Frontal cortex (tissue), 4 donors: Measurements from ENCODE around the gene RASAL1. TPM values are rescaled to one million over a fixed set of nuclear protein-coding genes. Genes with fewer than 3 reads are reported as not detected.

Experiments
- DNase-seq, 2 donors: peaks; one replicate each; pipeline ENCODE4 v3.0.0; 2012; ENCODE audit warnings: low spot score in 2 of 2
- FAIRE-seq: peaks from 2 replicates; lab custom pipeline; 2012; peaks lifted over from hg19 to GRCh38; lab: Jason Lieb, UNC
- total RNA-seq: library from RNA; depleted of rRNA; stranded (reverse); fragments of >200 nt; gene quantifications from one replicate; pipeline ENCODE4 v1.2.3, GENCODE V29; 2014
- donor health status: control.
- donor health status: control.
- donor health status: control.

Gene RASAL1
- total RNA-seq, 1 donor from 2014 or later = 4.9 TPM

DNA sequence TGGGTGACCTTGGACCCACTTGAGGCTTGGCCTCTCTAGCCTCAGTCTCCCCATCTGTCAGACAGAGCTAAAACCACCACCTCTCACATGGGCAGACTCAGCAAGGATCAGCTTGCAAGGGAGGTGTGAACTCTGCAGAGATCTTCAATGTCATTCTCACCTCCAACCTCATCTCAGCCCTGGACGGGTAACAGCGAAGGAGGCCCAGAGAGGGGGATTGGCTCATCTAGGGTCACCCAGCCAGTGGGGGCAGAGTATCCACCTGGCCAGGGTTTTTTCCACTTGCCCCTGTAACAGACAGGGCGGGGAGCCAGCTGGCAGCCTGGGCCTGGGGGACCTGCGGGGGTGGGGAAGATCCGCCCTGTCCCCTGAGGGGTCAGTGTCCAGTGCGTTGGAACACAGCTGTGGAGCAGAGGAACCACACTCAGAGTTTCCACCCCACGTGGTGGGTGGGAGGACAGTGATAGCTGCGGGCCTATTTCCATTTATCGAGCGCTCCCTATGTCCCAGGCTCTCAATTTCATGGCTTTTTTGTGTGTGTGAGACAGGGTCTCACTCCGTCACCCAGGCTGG lies 51.6 kb downstream of the RASAL1 start:
- FAIRE-seq = no peak

DNA sequence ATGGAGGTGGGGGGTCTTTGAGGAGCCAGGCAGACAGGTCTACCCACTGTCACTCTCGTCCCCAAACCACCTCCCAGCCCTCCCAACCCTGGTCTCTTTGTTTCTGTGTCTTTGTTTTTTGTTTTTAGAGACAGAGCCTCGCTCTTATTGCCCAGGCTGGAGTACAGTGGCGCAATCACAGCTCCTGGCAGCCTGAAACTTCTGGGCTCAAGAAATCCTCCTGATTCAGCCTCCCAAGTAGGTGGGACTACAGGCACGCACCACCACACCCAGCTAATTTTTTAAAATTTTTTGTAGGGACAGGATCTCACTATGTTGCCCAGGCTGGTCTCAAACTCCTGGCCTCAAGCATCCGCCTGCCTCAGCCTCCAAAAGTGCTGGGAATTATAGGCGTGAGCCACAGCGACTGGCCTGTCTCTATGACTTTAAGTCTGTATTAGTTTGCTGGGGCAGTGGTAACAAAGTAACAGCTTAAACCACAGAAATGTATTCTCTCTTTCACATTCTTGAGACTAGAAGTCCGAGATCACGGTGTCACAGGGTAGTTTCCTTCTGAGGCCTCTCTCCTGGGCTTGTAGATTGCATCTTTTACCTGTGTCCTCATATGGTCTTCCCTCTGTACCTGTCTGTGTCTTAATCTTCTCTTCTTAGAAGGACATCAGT lies 52.9 kb downstream of the RASAL1 start:
- FAIRE-seq = no peak

More for the DNA sequence above, 51.6 kb downstream of the RASAL1 start:
- no peak for DNase-seq

DNA sequence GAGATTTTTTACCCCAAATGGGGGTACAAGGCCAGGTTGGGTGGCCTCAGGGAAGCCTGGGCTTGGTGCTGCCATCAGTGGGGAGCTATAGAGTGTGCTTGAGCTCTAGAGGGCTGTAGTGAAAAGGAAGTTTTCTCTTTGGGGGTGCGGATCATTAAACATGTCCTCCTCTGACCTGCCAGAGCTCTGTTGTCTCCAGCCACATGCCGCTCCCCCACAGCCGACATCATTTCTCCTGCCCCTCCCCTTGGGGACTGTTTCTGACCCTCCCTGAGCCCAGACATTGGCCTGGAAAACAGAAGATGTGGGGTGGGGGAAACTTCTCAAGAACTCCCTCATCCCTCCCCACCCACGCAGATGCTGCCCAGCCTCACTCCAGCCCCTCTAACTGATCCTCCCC lies 53.7 kb downstream of the RASAL1 start:
- FAIRE-seq (no peak), DNase-seq (no peak)

More for the DNA sequence above, 52.9 kb downstream of the RASAL1 start:
- no peak for DNase-seq

DNA sequence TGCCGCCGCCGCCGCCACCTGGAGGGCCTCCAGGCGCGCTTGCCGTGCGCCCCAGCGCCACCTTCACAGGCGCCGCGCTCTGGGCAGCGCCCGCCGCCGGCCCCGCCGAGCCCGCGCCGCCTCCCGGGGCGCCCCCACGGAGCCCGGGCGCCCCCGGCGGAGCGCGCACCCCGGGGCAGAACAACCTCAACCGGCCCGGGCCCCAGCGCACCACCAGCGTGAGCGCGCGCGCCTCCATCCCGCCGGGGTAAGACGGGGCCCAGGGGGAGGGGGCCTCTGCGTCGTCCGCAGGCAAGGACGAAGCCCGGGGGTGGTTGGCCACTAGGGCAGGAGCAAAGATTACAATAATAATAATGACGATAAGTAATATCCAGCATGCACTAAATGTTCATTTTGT lies 57.7 kb downstream of the RASAL1 start:
- no peak for FAIRE-seq
- no peak for DNase-seq

DNA sequence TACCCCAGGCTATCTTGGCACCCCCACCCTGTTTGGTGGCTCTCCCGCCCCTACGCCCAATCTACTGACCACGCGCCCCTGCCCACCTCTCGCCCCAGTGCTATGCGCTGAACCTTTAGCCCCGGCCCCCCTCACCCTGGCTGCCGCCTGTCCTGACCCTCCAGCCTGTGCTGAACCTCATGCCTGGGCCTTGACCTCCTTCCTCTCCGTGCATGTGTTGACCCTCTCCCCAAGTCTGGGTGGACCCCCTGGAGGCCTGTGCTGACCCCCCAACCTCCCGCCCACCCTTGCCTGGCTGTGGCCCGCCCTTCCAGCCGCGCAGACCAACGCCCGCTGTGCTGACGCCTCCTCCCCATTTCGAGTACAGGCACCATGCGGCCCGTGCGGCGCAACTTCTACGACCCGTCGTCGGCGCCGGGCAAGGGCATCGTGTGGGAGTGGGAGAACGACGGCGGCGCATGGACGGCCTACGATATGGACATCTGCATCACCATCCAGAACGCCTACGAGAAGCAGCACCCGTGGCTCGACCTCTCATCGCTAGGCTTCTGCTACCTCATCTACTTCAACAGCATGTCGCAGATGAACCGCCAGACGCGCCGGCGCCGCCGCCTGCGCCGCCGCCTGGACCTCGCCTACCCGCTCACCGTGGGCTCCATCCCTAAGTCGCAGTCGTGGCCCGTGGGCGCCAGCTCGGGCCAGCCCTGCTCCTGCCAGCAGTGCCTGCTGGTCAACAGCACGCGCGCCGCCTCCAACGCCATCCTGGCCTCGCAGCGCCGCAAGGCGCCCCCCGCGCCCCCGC lies 58.3 kb downstream of the RASAL1 start:
- DNase-seq (no peak), FAIRE-seq (no peak)

DNA sequence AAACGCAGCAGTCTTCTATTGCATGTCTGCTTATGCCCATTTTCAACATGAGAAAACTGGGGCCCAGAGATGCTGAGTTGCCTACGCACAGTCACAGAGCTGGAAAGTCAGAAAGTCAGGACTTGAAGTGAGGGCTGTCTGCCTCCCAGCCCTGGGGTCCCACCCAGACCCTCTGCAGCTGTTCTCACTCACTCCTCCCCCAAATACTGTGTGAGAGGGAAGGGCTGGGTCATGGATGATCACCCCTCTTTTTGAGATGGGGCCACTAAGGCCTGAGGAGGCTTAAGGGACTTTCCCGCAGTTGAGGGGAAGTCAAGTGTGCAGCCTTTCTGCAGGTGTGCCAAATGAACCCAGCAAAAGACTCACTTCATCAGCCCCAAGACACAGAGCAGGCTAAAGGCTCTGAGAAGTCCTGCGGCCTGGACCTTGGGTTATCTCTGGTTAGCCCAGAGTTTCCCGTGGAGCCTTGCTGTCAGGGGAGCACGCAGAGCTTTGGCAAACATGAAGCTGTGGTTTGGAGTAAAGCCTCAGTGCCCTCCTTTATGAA lies 60.4 kb downstream of the RASAL1 start:
- FAIRE-seq = no peak
- no peak for DNase-seq

DNA sequence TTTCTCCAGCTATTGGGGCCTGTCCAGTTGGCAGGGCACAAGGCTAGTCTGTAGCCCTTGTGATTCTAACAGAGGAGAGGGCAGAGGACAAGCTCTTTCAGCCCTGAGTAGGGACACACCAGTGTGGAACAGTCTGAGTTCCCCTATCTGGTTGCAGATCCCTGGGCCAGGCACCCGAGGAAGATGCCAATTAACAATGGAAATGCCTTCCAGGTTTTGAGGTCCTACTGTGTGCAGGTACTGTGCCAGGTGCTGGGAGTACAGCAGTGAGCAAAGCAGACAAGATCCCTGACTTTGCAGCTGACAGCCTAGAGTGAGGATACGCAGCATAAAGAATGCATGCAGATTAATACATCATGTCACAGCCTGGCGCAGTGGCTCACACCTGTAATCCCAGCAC lies 62.0 kb downstream of the RASAL1 start:
- DNase-seq (no peak), FAIRE-seq (no peak)

DNA sequence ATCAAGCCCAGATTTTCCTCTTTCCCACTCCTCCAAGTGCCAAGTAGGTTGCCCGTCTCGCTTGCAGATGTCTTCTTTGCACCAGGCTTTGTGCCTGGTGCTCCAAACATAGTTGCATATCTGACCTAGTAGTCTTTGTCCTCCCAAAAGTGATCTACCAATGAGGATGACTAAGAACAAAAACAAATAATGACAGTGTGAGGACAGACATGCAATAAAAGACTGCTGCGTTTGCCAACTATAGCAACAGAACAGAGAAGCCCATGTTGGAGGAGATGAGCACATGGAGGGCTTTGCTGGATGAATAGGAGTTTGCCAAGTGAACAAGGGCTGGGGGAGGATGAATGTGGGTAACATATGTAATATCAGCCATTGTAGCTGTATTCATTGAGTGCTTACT lies 63.4 kb downstream of the RASAL1 start:
- FAIRE-seq = no peak

DNA sequence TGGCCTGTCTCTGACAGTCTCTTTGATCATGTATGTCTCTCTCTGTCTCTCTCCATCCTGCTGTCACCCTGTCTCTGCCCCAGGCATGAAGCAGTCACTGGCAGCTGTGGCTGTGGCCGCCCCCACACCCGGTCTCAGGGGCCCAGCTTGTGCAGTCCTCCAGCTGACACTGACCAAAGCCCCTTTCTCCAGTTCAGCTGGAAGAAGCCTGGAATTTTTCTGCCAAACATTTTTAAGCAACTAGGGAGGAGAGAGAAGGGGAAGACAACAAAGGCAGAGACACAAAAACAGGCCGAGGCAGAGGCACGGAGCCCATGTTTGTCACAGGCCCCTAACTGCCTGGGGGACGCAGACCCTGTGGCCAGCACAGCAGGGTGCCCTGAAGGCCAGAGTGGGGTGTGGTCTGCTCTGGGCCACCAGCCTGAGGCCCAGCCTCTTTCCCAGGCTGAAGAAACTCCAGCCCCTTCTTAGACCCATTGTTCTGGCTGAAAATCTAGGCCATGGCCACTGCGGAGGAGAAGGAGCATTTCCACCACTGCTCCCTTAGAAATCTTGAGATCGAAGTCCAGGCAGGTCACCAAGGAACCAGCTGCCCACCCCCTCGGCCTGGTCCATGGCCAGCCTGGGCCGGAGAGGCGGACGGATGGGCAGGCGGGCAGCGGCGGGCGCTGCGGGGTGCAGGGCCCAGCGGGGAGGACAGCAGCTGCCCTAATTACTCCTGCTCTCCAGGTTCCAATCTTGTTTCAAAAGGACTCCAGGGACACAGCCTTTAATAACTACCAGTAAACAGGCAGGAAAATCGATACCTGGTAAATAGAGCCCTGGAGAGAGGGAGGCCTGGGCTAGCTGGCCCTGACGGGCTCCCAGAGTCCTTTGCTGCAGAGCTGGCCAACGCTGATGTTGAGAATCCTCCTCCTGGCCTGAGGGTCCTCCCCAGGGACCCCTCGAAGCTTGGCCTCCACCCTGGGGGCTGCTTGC lies 64.1 kb downstream of the RASAL1 start:
- DNase-seq (peak in 1 of 2 donors; percentile 62), FAIRE-seq (no peak)

More for the DNA sequence above, 63.4 kb downstream of the RASAL1 start:
- DNase-seq = no peak

DNA sequence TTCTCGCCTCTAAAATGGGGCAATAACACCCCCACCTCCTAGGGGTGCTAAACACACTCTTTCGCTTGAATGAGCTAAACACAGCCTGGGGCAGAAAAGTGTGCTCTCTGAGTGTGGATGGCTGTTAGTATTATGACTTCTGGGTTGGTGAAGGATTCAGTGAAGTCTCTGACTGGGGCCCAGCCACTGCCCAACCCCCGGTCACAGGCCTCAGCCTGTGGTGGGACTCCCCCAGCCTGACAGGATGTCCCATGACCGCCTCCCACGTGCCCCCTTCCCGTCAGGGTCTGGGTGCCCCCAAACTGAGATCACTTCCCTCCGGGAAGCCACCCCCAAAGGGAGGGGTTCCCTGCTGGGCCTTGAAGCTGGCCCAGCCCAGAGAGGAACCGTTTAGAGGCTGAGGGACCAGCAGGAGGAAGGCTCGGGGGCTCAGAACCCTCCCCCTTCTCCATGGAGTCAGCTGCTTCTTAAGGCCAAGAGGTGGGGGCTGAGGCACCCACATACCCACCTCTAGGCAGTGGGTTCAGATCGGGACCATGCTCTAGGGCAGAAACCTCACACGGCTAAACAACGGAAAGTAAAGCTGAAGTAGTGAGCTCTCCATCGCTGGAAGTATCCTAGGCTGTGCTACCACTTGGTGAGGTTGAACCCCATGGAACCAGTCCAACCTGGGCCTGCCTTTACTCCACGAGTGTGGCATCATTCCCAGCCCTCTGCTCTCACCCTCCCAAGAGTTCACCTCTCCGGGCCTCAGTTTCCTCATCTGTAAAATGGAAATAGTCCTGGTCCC lies 65.2 kb downstream of the RASAL1 start:
- FAIRE-seq = no peak
- no peak for DNase-seq

DNA sequence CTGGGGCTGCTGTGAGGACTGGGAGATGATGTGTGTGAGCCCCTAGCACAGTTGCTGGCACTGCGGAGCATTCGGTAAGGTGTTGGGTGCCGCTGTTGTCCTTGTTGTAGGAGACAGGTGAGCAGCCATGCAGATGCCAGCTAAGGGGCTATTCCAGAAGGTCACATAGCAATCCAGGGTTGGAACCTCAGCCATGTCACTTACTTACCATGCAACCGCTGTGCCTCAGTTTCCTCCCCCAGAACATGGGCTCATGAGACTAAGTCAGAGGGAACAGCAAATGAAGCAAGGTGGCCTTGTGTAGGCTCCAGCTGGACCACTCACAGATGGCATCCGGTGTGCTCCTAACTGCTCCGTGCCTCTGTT lies 65.8 kb downstream of the RASAL1 start:
- FAIRE-seq (no peak), DNase-seq (no peak)

DNA sequence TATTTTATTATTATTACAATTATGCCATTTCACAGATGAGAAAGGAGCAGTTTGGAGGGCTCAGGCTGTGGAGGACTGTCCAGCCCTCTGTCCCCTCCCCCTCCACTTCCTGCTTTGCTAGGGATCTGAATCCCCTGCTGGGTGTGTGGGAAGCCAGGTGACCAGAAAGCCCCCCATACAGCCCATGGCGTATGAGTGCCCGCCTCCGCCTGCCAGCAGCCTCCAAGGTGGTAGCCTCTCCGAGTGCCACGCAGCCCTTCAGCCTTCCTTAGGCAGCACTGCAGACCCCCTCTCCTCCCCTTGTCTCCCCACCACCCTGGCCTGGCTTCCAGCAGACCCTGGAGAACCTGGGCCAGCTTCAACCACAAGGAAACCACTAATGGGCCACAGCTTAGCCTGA lies 66.4 kb downstream of the RASAL1 start:
- no peak for FAIRE-seq
- DNase-seq = no peak

DNA sequence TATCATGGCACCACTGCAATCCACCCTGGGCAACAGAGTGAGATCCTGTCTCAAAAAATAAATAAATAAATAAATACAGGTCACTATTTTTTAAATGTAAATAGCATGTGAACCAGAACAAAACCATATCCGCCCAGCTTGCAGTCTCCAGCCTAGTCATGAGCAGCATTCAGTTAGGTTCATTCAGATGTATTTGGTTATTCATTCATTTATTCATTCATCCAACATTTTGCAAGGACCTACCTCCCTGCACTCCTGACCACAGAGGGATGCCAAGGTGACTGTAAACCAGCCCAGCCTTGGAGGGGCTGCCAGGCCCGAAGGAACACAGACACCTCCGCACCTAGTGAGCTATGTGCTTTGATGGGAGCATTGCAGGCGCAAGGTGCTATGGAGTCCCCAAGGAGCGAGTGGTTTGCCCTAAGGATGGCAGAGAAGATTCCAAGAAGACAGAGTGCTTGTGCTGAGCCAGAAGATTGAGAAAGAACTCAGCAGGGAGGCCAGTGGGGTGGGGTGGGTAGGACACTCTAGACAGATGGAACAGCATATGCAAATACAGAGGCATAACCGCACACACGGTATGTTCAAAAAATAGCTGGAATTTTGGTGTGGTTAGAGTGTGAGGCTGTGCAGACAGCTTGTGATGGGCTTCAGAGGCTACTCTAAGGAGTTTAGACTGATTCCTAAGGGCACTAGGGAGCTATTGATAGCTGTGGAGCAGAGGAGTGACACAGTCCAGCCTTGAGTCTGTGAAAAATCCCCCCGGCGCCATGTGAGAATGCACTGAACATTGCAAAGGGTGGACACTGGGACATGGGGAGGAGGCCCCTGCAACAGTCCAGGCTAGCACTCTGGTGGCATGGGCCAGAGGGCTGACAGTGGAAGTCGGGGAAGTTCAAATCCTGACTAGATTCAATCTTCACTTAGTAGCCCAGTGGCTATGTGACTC lies 67.3 kb downstream of the RASAL1 start:
- no peak for FAIRE-seq

DNA sequence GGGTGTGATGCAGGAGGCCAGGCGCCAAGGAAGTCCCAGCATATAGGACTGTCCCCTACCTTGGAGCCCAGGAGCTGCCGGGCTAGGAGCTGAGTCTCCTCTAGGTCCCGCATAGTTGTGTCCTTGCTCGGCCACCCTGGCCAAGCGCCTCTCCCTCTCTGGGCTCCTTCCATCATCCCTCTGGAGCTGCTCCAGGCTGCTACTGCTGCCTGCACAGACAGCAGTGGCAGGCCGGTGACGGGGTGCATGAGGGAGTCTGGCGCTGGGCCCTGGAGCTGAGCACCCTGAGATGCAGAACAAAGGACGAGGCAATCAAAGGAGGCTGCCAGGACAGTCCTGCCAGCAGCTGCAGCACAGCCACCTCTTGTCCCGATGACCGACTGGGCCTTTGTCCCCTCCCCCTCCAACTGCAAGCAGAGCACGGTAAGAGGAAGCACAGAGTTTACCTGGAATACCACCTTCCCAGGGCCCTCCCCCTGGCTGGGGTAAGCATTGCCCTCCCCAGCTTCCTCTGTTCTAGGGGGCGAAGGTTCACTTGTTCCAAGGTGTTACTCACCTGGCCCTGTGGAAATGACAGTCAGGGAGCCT lies 68.7 kb downstream of the RASAL1 start:
- no peak for DNase-seq
- FAIRE-seq = no peak

More for the DNA sequence above, 67.3 kb downstream of the RASAL1 start:
- no peak for DNase-seq

DNA sequence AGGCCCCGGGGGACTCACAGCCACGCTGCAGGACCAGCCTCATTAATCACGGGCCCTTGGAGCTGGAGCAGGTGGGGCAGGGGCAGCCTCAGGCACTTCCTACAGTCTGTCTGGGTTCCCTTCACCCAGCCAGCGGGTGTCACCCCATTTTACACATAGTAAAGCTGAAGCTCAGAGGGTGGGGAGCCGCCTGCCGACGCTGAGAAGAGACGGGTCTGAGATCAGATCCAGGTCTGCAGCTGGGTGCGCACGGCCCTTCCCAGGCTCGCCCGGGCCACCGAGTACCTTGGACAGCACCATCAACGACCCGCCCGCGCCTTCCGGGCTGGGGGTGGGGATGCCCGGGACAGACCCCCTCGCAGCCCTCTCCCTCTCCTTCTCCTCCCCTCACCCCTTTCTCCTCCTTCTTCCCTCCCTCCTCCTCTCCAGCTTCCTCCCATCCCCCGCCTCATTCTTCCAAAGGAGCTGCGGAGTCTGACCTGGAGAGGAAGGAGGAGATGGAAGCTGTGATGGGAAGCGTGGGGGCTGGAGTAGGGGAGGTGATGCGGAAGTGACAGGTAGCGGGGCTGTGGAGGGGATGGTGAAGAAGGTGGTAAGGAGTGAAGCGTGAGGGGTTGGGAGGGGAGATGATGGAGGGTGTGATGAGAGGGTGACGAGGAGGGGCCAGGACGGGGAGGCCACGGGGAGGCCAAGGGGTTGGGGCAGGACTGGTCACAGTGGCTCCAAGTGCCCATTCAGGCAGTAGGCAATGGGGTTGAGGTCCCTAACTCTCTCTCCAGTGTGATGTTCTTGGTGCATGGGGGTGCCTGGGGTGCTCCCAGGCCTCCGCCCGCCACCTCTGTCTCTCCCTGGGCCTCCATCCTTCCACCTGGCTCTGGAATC lies 70.2 kb downstream of the RASAL1 start:
- DNase-seq (no peak), FAIRE-seq (no peak)

DNA sequence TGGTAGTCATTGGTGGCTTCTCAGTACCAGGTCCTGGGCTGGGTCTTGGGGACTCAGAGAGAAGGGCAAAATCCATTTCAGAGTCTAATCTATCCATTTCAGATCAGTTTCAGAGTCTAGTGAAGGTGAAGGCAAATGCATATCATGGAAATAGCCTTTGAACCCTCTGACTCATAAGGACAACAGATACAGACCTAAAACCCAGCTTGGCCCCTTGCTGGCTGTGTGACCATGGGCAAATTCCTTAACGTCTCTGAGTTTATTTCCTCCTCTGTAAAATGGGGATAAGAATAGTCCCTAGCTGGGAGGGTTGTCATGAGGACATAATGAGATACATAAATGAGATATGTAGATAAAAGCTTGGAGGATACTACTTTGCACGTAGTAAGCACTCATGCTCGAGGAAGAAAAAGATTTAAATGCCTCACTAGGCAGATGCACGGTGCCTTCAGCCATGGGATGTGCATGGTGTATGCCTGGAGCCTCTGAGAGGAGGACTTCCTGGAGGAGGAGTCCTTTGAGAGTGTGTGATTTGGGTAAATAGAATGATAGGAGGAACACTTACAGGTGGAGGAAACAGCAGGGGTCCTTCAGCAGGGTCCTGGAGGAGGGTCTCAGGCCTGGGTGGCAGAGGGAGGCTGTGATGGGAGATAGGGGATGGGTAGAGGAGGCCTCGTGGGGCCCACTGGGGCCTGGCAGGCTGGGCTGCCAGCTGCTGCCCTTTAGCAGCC lies 71.0 kb downstream of the RASAL1 start:
- FAIRE-seq (no peak), DNase-seq (no peak)
